ENCODE measurements around the gene ITGB8. TPM values are rescaled to one million over a fixed set of nuclear protein-coding genes. Genes with fewer than 3 reads are reported as not detected.

The ITGB8 gene
- total and polyA plus RNA-seq, 9 of the 15 experiments (the other 6 are each of a cell fraction or from before 2014, with no cell fraction given): under 0.01 to 0.03 (median 0.02) TPM; not detected in 6

DNA sequence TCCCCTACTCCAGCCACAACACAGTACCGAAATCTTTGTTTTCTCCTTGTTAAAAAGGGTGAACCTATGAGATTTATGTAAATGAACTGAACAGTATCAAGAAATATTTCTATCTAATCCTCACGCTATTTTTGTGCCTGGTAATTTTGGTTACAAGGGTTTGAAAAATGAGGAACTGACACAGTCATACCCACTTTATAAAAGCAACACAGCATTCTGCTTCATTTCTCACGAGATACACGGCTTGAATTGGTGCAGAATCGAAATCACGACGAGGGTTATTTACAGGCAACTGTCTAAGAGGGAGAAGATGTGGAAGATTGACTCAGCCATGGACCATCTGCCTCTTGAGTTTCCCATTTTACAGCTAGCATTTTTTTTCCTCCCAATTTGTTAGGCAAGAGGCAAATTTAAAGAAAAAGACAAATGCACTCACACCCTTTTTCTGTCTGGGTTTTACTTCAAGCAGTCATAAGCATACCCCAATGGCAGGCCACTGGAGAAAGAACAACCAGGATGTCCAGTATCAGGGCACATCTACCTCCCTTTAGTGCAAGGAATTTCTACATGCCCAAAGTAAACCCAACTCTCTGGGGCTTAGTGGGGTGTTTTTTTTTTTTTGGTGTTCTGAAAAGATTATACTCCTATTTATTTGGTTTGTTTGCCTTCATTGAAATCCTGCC is 108.1 kb downstream of the ITGB8 start:
- 0% methylated on average over 7 of the region's 7 CpGs for WGBS (ENCODE audit: insufficient coverage, low coverage, missing lambda C conversion rate)
- ChIA-PET CTCF (ENCODE audit: low intra/inter-chr PET ratio) (no interaction called here), POLR2A (interaction anchor here (1.6 kb wide), 1 partner anchor 11 kb away, joined by 3 read pairs; no protein-coding TSS in a partner anchor)
- no peak for TF ChIP-seq CCAR2 (IDR thresholded peaks at IDR 0.05; ENCODE audit: low read depth, low read length)
- TF ChIP-seq, protein P1, sequence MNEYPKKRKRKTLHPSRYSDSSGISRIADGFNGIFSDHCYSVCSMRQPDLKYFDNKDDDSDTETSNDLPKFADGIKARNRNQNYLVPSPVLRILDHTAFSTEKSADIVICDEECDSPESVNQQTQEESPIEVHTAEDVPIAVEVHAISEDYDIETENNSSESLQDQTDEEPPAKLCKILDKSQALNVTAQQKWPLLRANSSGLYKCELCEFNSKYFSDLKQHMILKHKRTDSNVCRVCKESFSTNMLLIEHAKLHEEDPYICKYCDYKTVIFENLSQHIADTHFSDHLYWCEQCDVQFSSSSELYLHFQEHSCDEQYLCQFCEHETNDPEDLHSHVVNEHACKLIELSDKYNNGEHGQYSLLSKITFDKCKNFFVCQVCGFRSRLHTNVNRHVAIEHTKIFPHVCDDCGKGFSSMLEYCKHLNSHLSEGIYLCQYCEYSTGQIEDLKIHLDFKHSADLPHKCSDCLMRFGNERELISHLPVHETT (CRISPR knock-in tag; conservative IDR thresholded peaks at IDR 0.05 in 1 of 2, IDR thresholded peaks at IDR 0.05 in 1 of 2): no peak
- TF ChIP-seq ZKSCAN3 (CRISPR knock-in tag; IDR thresholded peaks at IDR 0.05): no peak
- TF ChIP-seq ZNF589 (CRISPR knock-in tag; IDR thresholded peaks at IDR 0.05; ENCODE audit: low read depth): no peak
- no peak for TF ChIP-seq PYGO2 (tag; IDR thresholded peaks at IDR 0.05)
- TF ChIP-seq SPI1 (IDR thresholded peaks at IDR 0.05; ENCODE audit: borderline replicate concordance, low read depth, low read length): peak; percentile 6; the same call in 1 of the 2 replicates
- no peak for TF ChIP-seq CBFA2T2 (conservative IDR thresholded peaks at IDR 0.05)
- TF ChIP-seq ARID2 (IDR thresholded peaks at IDR 0.05): no peak
- Histone ChIP-seq H3K27ac (ENCODE audit: extremely low read depth, low read depth, low read length) (no peak overlapping the region), H3K9me1 (ENCODE audit: control insufficient read depth, insufficient read depth, low read length) (no peaks in the 10 kb centered on the region), H3K27me3 (ENCODE audit: control insufficient read depth in 2 of 2, insufficient read depth in 2 of 2, low read length in 2 of 2) (0 out of 5 replicates have a peak, but pooled peaks cover 0 to 4% of the 10 kb centered on the region in 2 experiments), H3K36me3 (ENCODE audit: control insufficient read depth, insufficient read depth, low read length) (no peaks in the 10 kb centered on the region), H3K79me2 (ENCODE audit: control insufficient read depth, insufficient read depth, low read length) (no peaks in the 10 kb centered on the region), H3K4me3 (no peak overlapping the region), H3K9me3 (replicated peaks; ENCODE audit: control insufficient read depth, insufficient read depth, low read depth, low read length) (no peaks in the 10 kb centered on the region), H3K9ac (ENCODE audit: insufficient read depth in 1 of 2, low read depth in 2 of 2, low read length in 2 of 2) (no peak overlapping the region), H3K4me2 (ENCODE audit: insufficient read depth, low read length) (no peak overlapping the region), H2AFZ (ENCODE audit: low read depth, low read length) (no peak overlapping the region), H3K4me1 (replicated peaks in 1 of 2; ENCODE audit: control insufficient read depth in 2 of 2, insufficient read depth in 2 of 2, low read length in 2 of 2) (no peaks in the 10 kb centered on the region), H4K20me1 (replicated peaks; ENCODE audit: control insufficient read depth, insufficient read depth, low read length) (no peaks in the 10 kb centered on the region)
- FAIRE-seq (no peak), ATAC-seq (no peak), DNase-seq (ENCODE audit: extremely low read depth in 1 of 4, low spot score in 3 of 4) (no peak)
- intact Hi-C loops (cut with micrococcal nuclease): loop anchor here (5.0 to 10.0 kb wide), 3 partner anchors 87 to 454 kb away; no protein-coding TSS in a partner anchor
- in situ Hi-C loops (cut with MboI): no loop called here
- no TSS peak for BruUV-seq (replicated peaks)
